Osteocyte (in vitro differentiated cells): Measurements from ENCODE around the gene AIPL1. TPM values are rescaled to one million over a fixed set of nuclear protein-coding genes. Genes with fewer than 3 reads are reported as not detected.
"Not testable (repeated sequence)": the region's sequence is repeated elsewhere in the genome, so short reads cannot be mapped to it uniquely, and the experiment has no call there.

ENCODE experiments used
- DNase-seq: peaks from one replicate; pipeline ENCODE4 v3.0.0; 2021; ENCODE audit warnings: mixed read lengths; ENCODE audit not compliant: unreplicated experiment; ENCODE audit errors: extremely low spot score
- H3K27ac Mint-ChIP-seq: one replicate; pipeline ENCODE4 v1.8.0; 2021; ENCODE audit warnings: mild to moderate bottlenecking, mixed read lengths; ENCODE audit not compliant: unreplicated experiment
- H3K27me3 Mint-ChIP-seq: one replicate; pipeline ENCODE4 v1.8.0; 2021; ENCODE audit warnings: mixed read lengths; ENCODE audit not compliant: unreplicated experiment
- H3K36me3 Mint-ChIP-seq: one replicate; pipeline ENCODE4 v1.8.0; 2021; ENCODE audit warnings: mixed read lengths; ENCODE audit not compliant: unreplicated experiment
- H3K4me1 Mint-ChIP-seq: one replicate; pipeline ENCODE4 v1.8.0; 2021; ENCODE audit warnings: mixed read lengths; ENCODE audit not compliant: unreplicated experiment
- H3K4me3 Mint-ChIP-seq: one replicate; pipeline ENCODE4 v1.8.0; 2021; ENCODE audit warnings: mild to moderate bottlenecking, moderate library complexity, mixed read lengths; ENCODE audit not compliant: unreplicated experiment
- H3K9me3 Mint-ChIP-seq: one replicate; pipeline ENCODE4 v1.8.0; 2021; ENCODE audit warnings: mixed read lengths; ENCODE audit not compliant: unreplicated experiment
- long read RNA-seq: library from polyadenylated mRNA; unstranded; transcript quantifications from one replicate; pipeline ENCODE4 v2.0.0, GENCODE V29; 2021
- total RNA-seq: library from RNA; stranded (reverse); gene quantifications from 2 replicates; pipeline ENCODE4 v1.2.1, GENCODE V29; 2021
- TF ChIP-seq, protein P1 (sequence below): fragments of 200-600 bp; sonication (generic); IDR thresholded peaks from 2 replicates; pipeline ENCODE4 v1.5.0; 2021; ENCODE audit warnings: antibody characterized with exemption, mild to moderate bottlenecking, moderate library complexity

The AIPL1 gene
- not detected in 2 replicates for total RNA-seq
- long read RNA-seq = 0 reads

- Mint-ChIP-seq H3K9me3 (peaks cover 3% of the 10 kb centered on the region), H3K36me3 (no peaks in the 10 kb centered on the region), H3K27me3 (peaks cover 26% of the 10 kb centered on the region), H3K27ac (no peak within 1 kb of the TSS), H3K4me3 (no peak within 1 kb of the TSS), H3K4me1 (no peaks in the 10 kb centered on the region)
- TF ChIP-seq, protein P1, sequence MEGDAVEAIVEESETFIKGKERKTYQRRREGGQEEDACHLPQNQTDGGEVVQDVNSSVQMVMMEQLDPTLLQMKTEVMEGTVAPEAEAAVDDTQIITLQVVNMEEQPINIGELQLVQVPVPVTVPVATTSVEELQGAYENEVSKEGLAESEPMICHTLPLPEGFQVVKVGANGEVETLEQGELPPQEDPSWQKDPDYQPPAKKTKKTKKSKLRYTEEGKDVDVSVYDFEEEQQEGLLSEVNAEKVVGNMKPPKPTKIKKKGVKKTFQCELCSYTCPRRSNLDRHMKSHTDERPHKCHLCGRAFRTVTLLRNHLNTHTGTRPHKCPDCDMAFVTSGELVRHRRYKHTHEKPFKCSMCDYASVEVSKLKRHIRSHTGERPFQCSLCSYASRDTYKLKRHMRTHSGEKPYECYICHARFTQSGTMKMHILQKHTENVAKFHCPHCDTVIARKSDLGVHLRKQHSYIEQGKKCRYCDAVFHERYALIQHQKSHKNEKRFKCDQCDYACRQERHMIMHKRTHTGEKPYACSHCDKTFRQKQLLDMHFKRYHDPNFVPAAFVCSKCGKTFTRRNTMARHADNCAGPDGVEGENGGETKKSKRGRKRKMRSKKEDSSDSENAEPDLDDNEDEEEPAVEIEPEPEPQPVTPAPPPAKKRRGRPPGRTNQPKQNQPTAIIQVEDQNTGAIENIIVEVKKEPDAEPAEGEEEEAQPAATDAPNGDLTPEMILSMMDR = no peak
- no peak for DNase-seq
Observed at GRCh38 chr17:6435051-6435450, at the start of gene AIPL1. Gene AIPL1 (minus strand): TSS chr17:6435121. CDS start chr17:6435104, 17 bp downstream.

DNA sequence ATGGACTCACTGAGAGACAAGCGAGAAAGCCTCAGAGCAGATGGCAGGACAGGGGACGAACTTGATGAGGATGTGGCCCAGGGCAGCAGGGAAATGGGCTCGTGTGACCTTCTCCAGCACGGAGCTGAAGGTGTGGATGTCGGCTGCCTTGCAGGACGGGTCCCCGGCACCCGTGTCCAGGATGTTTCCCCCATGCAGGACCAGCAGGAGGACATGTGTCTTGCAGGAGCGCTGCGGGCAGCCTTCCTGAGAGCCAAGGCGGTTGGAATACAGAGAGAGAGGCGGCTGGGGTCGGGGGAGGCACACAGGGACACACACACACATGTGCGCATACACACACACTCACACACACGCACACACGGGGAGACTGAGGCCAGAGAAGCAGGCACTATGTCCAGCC, 48.6 kb upstream of the AIPL1 start:
- Mint-ChIP-seq H3K4me1 (no peaks in the 10 kb centered on the region), H3K27ac (no peak overlapping the region)
- TF ChIP-seq, protein P1 = no peak

GRCh38 chr17:6482796-6483195, 47.9 kb upstream of the AIPL1 start:
- H3K4me1 Mint-ChIP-seq, H3K27me3 Mint-ChIP-seq, DNase-seq, H3K9me3 Mint-ChIP-seq, H3K36me3 Mint-ChIP-seq, H3K27ac Mint-ChIP-seq, H3K4me3 Mint-ChIP-seq: not testable (repeated sequence)

More for the DNA sequence above, 48.6 kb upstream of the AIPL1 start:
- H3K36me3 Mint-ChIP-seq = no peaks in the 10 kb centered on the region
- DNase-seq = no peak
- H3K4me3 Mint-ChIP-seq = no peak overlapping the region
- peaks cover 2% of the 10 kb centered on the region for H3K27me3 Mint-ChIP-seq
- H3K9me3 Mint-ChIP-seq = no peaks in the 10 kb centered on the region

- TF ChIP-seq, protein P1 = no peak
- no peak for DNase-seq
- no peaks in the 10 kb centered on the region for H3K9me3 Mint-ChIP-seq
- H3K36me3 Mint-ChIP-seq = no peaks in the 10 kb centered on the region
- peaks cover 2% of the 10 kb centered on the region for H3K27me3 Mint-ChIP-seq
- H3K4me1 Mint-ChIP-seq = no peaks in the 10 kb centered on the region
- no peak overlapping the region for H3K4me3 Mint-ChIP-seq
- no peak overlapping the region for H3K27ac Mint-ChIP-seq
Observed at GRCh38 chr17:6482105-6482455, 47.2 kb upstream of the AIPL1 start.

DNA sequence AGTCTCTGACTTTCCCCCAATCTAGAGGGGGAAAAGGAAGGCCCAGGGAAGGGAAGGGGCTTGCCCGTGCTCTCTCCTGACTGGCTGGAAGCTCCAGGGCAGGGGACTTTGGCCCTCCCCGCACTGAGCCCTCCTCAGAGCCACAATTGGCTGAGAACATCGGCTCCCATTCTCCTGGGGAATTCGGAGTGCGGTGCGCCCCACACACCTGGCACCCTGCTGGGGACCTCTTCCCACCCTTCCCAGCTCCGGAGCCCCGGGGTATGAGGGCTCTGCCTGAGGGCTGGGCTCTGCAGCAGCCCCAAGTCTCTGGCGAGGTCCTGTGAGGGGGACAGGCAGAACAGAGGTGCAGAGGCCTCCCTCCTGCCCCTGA, 45.4 kb upstream of the AIPL1 start:
- H3K27me3 Mint-ChIP-seq = peaks cover 2% of the 10 kb centered on the region
- H3K9me3 Mint-ChIP-seq = no peaks in the 10 kb centered on the region
- TF ChIP-seq, protein P1 = no peak
- no peak for DNase-seq
- H3K27ac Mint-ChIP-seq = no peak overlapping the region
- H3K4me3 Mint-ChIP-seq = no peak overlapping the region
- no peaks in the 10 kb centered on the region for H3K4me1 Mint-ChIP-seq
- no peaks in the 10 kb centered on the region for H3K36me3 Mint-ChIP-seq
